SK-N-SH (cell line): Measurements from ENCODE around the gene ATP12A. TPM values are rescaled to one million over a fixed set of nuclear protein-coding genes. Genes with fewer than 3 reads are reported as not detected.

ENCODE experiments used
- CTCF ChIA-PET: fragments of 300-600, 350-600 bp; formaldehyde crosslinking; extraction: SDS; loops from one replicate; lab custom pipeline; 2021; lab: Yijun Ruan, JAX
- POLR2A ChIA-PET: fragments of 350-600 bp; sonication (Branson Sonifier 250); formaldehyde crosslinking; extraction: SDS; loops from one replicate; lab custom pipeline; 2020; ENCODE audit warnings: antibody characterized with exemption, inconsistent platforms; lab: Yijun Ruan, JAX
- DNase-seq: peaks from one replicate; pipeline ENCODE4 v3.0.0; 2012
- H2AFZ ChIP-seq: fragments of 200-600 bp; sonication (generic); 2 replicates; pipeline ENCODE4 v1.8.1; 2016; ENCODE audit warnings: antibody characterized with exemption, mild to moderate bottlenecking, low read depth
- H3F3A ChIP-seq: fragments of 200-600 bp; sonication (generic); replicated peaks from 2 replicates; pipeline ENCODE3; 2016; ENCODE audit warnings: antibody characterized with exemption, mild to moderate bottlenecking; ENCODE audit not compliant: insufficient read depth
- H3K27ac ChIP-seq, 2 experiments: fragments of 200-500 bp in 1 of 2; fragments of 200-600 bp in 1 of 2; sonication (Bioruptor generic) in 1 of 2; sonication (generic), shearing (Covaris generic) in 1 of 2; 2 replicates each; pipeline versions ENCODE4 v1.5.1 to v1.6.1; 2014 to 2016; ENCODE audit warnings: low read depth in 2 of 2, inconsistent platforms in 1 of 2, low read length in 1 of 2, mild to moderate bottlenecking in 1 of 2, mixed read lengths in 1 of 2
- H3K27me3 ChIP-seq: fragments of 200-600 bp; sonication (generic), shearing (Covaris generic); 2 replicates; pipeline ENCODE4 v1.6.1; 2016; ENCODE audit warnings: mixed run types; ENCODE audit not compliant: insufficient read depth
- H3K36me3 ChIP-seq, 2 experiments: fragments of 200-500 bp in 1 of 2; fragments of 200-600 bp in 1 of 2; sonication (Bioruptor generic) in 1 of 2; sonication (generic) in 1 of 2; replicated peaks in 1 of 2; 2 replicates each; pipeline versions ENCODE3 to v1.5.1; 2014 to 2016; ENCODE audit warnings: low read length in 1 of 2, mild to moderate bottlenecking in 1 of 2; ENCODE audit not compliant: insufficient read depth in 2 of 2, control insufficient read depth in 1 of 2
- H3K4me1 ChIP-seq, 2 experiments: fragments of 200-500 bp in 1 of 2; fragments of 200-600 bp in 1 of 2; sonication (Bioruptor generic) in 1 of 2; sonication (generic), shearing (Covaris generic) in 1 of 2; 2 replicates each; pipeline versions ENCODE4 v1.5.1 to v1.6.1; 2014 to 2016; ENCODE audit warnings: low read depth in 1 of 2, low read length in 1 of 2, mixed run types in 1 of 2; ENCODE audit not compliant: insufficient read depth in 2 of 2, control insufficient read depth in 1 of 2
- H3K4me2 ChIP-seq: fragments of 200-600 bp; sonication (generic), shearing (Covaris generic); 2 replicates; pipeline ENCODE4 v1.6.1; 2017; ENCODE audit warnings: mixed run types
- H3K4me3 ChIP-seq, 2 experiments: fragments of 200-500 bp in 1 of 2; fragments of 200-600 bp in 1 of 2; sonication (Bioruptor generic) in 1 of 2; sonication (generic), shearing (Covaris generic) in 1 of 2; 2 replicates each; pipeline versions ENCODE4 v1.5.1 to v1.8.1; 2014 to 2016; ENCODE audit warnings: low read depth in 2 of 2, inconsistent platforms in 1 of 2, low read length in 1 of 2, mild to moderate bottlenecking in 1 of 2, mixed read lengths in 1 of 2, moderate library complexity in 1 of 2
- H3K79me2 ChIP-seq: fragments of 200-600 bp; sonication (generic); 2 replicates; pipeline ENCODE4 v1.8.1; 2017; ENCODE audit warnings: mild to moderate bottlenecking; ENCODE audit not compliant: insufficient read depth
- H3K9ac ChIP-seq: fragments of 200-600 bp; sonication (generic); 2 replicates; pipeline ENCODE4 v1.6.1; 2017; ENCODE audit warnings: mixed run types
- H3K9me2 ChIP-seq: fragments of 200-600 bp; sonication (generic); 2 replicates; pipeline ENCODE4 v1.6.1; 2017; ENCODE audit warnings: mixed run types
- H3K9me3 ChIP-seq: fragments of 200-600 bp; sonication (generic); 2 replicates; pipeline ENCODE4 v1.6.1; 2017; ENCODE audit warnings: mixed run types, mild to moderate bottlenecking, moderate library complexity
- H4K20me1 ChIP-seq: fragments of 200-600 bp; sonication (generic); 2 replicates; pipeline ENCODE4 v1.6.1; 2017; ENCODE audit warnings: mild to moderate bottlenecking, mixed run types; ENCODE audit not compliant: insufficient read depth
- EP300 ChIP-seq, 2 experiments: IDR thresholded peaks; 2 replicates each; pipeline versions ENCODE4 v1.4.0 to v1.6.1; 2012; ENCODE audit warnings: borderline replicate concordance in 1 of 2, low read depth in 1 of 2, low read length in 1 of 2
- EZH2phosphoT487 ChIP-seq: fragments of 200-600 bp; sonication (generic); IDR thresholded peaks from 2 replicates; pipeline ENCODE4 v1.6.1; 2017; ENCODE audit warnings: low read depth, mixed run types, mild to moderate bottlenecking, antibody characterized with exemption, moderate library complexity, borderline replicate concordance
- FOXM1 ChIP-seq: IDR thresholded peaks from 2 replicates; pipeline ENCODE4 v1.4.0; 2012; ENCODE audit warnings: low read depth, mild to moderate bottlenecking
- JUND ChIP-seq: IDR thresholded peaks from 2 replicates; pipeline ENCODE4 v1.4.0; 2012
- MAX ChIP-seq: IDR thresholded peaks from 2 replicates; pipeline ENCODE4 v1.4.0; 2012; ENCODE audit warnings: low read depth
- NFIC ChIP-seq: IDR thresholded peaks from 2 replicates; pipeline ENCODE4 v1.4.0; 2012; ENCODE audit warnings: borderline replicate concordance
- REST ChIP-seq: IDR thresholded peaks from 2 replicates; pipeline ENCODE4 v1.6.1; 2012; ENCODE audit warnings: mild to moderate bottlenecking, low read depth, low read length, moderate library complexity
- RFX5 ChIP-seq: IDR thresholded peaks from 2 replicates; pipeline ENCODE4 v1.6.1; 2012; ENCODE audit warnings: mild to moderate bottlenecking, improper control_type of control experiment, low read length
- SMC3 ChIP-seq: IDR thresholded peaks from 2 replicates; pipeline ENCODE4 v1.6.1; 2012; ENCODE audit warnings: low read depth, low read length, improper control_type of control experiment
- TCF12 ChIP-seq: IDR thresholded peaks from 2 replicates; pipeline ENCODE4 v1.4.0; 2012
- TEAD4 ChIP-seq: IDR thresholded peaks from 2 replicates; pipeline ENCODE4 v1.4.0; 2012; ENCODE audit warnings: mild to moderate bottlenecking, borderline replicate concordance; ENCODE audit not compliant: insufficient read depth
- USF2 ChIP-seq: fragments of 150-350 bp; IDR thresholded peaks from 2 replicates; pipeline ENCODE4 v1.6.1; 2017; ENCODE audit warnings: antibody characterized with exemption, low read length, low read depth, borderline replicate concordance
- YY1 ChIP-seq: IDR thresholded peaks from 2 replicates; pipeline ENCODE4 v1.4.0; 2012; ENCODE audit warnings: low read depth, mild to moderate bottlenecking
- WGBS: methylation state at CpG from one replicate; pipeline ENCODE4 v1.1.6; 2017; ENCODE audit warnings: low lambda C conversion rate; 5-methylcytosine and 5-hydroxymethylcytosine counted together
- polyA plus RNA-seq, 3 experiments: library from polyadenylated mRNA; depleted of rRNA; stranded (reverse); fragments of >200 nt; gene quantifications; 2 replicates each; pipeline ENCODE4 v1.2.3, GENCODE V29; 2012
- TF ChIP-seq, protein P1 (sequence below): fragments of 200-600 bp; sonication (generic); IDR thresholded peaks from 2 replicates; pipeline ENCODE4 v1.6.1; 2017; ENCODE audit warnings: antibody characterized with exemption, mild to moderate bottlenecking, moderate library complexity
- TF ChIP-seq, protein P2 (sequence below): IDR thresholded peaks from 2 replicates; pipeline ENCODE4; 2012

The ATP12A gene
- polyA plus RNA-seq, 1 of the 3 experiments (the other 2 are of a cell fraction) = not detected

GRCh38 chr13:24691381-24691780, 11.2 kb downstream of the ATP12A start:
- WGBS = 26% methylated on average over 5 of the region's 5 CpGs
- H2AFZ ChIP-seq = no peak overlapping the region
- ChIA-PET POLR2A (no interaction called here), CTCF (no interaction called here)
- H3K9me3 ChIP-seq = no peaks in the 10 kb centered on the region
- no peak overlapping the region for H3K27ac ChIP-seq
- peaks cover 38% of the 10 kb centered on the region; the same call in 1 of the 2 replicates for H3K27me3 ChIP-seq
- no peaks in the 10 kb centered on the region; a peak in 1 of 4 replicates for H3K4me1 ChIP-seq
- no peak for DNase-seq
- no peaks in the 10 kb centered on the region for H3F3A ChIP-seq
- no peaks in the 10 kb centered on the region for H3K79me2 ChIP-seq
- TF ChIP-seq YY1 (no peak), JUND (no peak), FOXM1 (no peak), NFIC (no peak), TEAD4 (no peak), MAX (no peak), USF2 (no peak), EP300 (IDR thresholded peaks at IDR 0.05; ENCODE audit: borderline replicate concordance in 1 of 2, low read depth in 1 of 2, low read length in 1 of 2) (no peak), EZH2phosphoT487 (no peak), TCF12 (no peak), RFX5 (no peak), SMC3 (no peak)
- TF ChIP-seq, protein P1, sequence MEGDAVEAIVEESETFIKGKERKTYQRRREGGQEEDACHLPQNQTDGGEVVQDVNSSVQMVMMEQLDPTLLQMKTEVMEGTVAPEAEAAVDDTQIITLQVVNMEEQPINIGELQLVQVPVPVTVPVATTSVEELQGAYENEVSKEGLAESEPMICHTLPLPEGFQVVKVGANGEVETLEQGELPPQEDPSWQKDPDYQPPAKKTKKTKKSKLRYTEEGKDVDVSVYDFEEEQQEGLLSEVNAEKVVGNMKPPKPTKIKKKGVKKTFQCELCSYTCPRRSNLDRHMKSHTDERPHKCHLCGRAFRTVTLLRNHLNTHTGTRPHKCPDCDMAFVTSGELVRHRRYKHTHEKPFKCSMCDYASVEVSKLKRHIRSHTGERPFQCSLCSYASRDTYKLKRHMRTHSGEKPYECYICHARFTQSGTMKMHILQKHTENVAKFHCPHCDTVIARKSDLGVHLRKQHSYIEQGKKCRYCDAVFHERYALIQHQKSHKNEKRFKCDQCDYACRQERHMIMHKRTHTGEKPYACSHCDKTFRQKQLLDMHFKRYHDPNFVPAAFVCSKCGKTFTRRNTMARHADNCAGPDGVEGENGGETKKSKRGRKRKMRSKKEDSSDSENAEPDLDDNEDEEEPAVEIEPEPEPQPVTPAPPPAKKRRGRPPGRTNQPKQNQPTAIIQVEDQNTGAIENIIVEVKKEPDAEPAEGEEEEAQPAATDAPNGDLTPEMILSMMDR = no peak
- TF ChIP-seq, protein P2, sequence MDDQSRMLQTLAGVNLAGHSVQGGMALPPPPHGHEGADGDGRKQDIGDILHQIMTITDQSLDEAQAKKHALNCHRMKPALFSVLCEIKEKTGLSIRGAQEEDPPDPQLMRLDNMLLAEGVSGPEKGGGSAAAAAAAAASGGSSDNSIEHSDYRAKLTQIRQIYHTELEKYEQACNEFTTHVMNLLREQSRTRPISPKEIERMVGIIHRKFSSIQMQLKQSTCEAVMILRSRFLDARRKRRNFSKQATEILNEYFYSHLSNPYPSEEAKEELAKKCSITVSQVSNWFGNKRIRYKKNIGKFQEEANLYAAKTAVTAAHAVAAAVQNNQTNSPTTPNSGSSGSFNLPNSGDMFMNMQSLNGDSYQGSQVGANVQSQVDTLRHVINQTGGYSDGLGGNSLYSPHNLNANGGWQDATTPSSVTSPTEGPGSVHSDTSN = no peak
- H3K4me3 ChIP-seq = no peak overlapping the region
- no peaks in the 10 kb centered on the region for H3K36me3 ChIP-seq
- no peak overlapping the region for H3K9ac ChIP-seq
- H3K9me2 ChIP-seq = no peaks in the 10 kb centered on the region
- H4K20me1 ChIP-seq = no peaks in the 10 kb centered on the region
- no peak overlapping the region for H3K4me2 ChIP-seq

DNA sequence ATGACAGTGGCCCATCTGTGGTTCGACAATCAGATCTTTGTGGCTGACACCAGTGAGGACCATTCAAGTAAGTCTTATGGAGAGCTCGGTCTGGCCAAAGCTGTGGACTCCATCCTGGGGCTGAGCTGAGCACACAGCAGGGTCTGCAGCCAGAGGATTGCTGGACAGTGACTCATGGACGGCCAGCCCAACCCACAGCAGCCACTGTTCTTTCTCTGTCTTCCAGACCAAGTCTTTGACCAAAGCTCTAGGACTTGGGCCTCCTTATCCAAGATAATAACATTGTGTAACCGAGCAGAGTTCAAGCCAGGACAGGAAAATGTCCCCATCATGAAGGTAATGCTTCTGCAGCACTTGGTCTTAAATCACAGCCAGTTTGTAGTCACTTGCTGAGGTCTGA, 12.4 kb downstream of the ATP12A start:
- TF ChIP-seq REST = peak; percentile 64; the same call in 1 of the 2 replicates
- TF ChIP-seq YY1 = no peak
- H3K27me3 ChIP-seq = peaks cover 34% of the 10 kb centered on the region; the same call in 1 of the 2 replicates
- H3K9me3 ChIP-seq = no peaks in the 10 kb centered on the region
- 5% methylated on average over 2 of the region's 4 CpGs for WGBS
- H3K27ac ChIP-seq = no peak overlapping the region
- no peaks in the 10 kb centered on the region for H3K79me2 ChIP-seq
- CTCF ChIA-PET = interaction anchor here (0.6 to 2.5 kb wide), 7 partner anchors 10 to 55 kb away, joined by 3 to 11 read pairs (median 3); no protein-coding TSS in a partner anchor
- no peak overlapping the region for H3K4me2 ChIP-seq
- DNase-seq = no peak
- POLR2A ChIA-PET = no interaction called here
- no peaks in the 10 kb centered on the region for H3K36me3 ChIP-seq
- no peak overlapping the region for H2AFZ ChIP-seq
- no peaks in the 10 kb centered on the region for H3K9me2 ChIP-seq
- no peak overlapping the region for H3K9ac ChIP-seq
- no peaks in the 10 kb centered on the region; a peak in 1 of 4 replicates for H3K4me1 ChIP-seq
- H3K4me3 ChIP-seq = no peak overlapping the region
- H3F3A ChIP-seq = no peaks in the 10 kb centered on the region
- no peaks in the 10 kb centered on the region for H4K20me1 ChIP-seq
